Astrocyte (in vitro differentiated cells and primary cell): ENCODE results near the gene ZFR. TPM values are rescaled to one million over a fixed set of nuclear protein-coding genes. Genes with fewer than 3 reads are reported as not detected.

Experiments used
- DNase-seq: peaks from one replicate; pipeline ENCODE4 v3.0.0-alpha.2; 2010; ENCODE audit warnings: low read depth
- FAIRE-seq: peaks from 2 replicates; lab custom pipeline; 2011; peaks lifted over from hg19 to GRCh38; lab: Jason Lieb, UNC
- H2AFZ ChIP-seq: 2 replicates; pipeline ENCODE4 v1.6.0; 2012; ENCODE audit warnings: low read depth, low read length, inconsistent platforms
- H3K27ac ChIP-seq: 2 replicates; pipeline ENCODE4 v1.5.1; 2011; ENCODE audit warnings: low read depth, low read length, inconsistent platforms
- H3K27me3 ChIP-seq: 2 replicates; pipeline ENCODE4 v1.6.0; 2011; ENCODE audit warnings: low read length, inconsistent platforms; ENCODE audit not compliant: insufficient read depth
- H3K36me3 ChIP-seq: 2 replicates; pipeline ENCODE4 v1.5.1; 2011; ENCODE audit warnings: low read length, inconsistent platforms; ENCODE audit not compliant: insufficient read depth
- H3K4me1 ChIP-seq: 2 replicates; pipeline ENCODE4 v1.5.1; 2011; ENCODE audit warnings: low read length, inconsistent platforms; ENCODE audit not compliant: insufficient read depth
- H3K4me2 ChIP-seq: 2 replicates; pipeline ENCODE4 v1.6.0; 2012; ENCODE audit warnings: low read length, inconsistent platforms
- H3K4me3 ChIP-seq: 2 replicates; pipeline ENCODE4 v1.5.1; 2011; ENCODE audit warnings: low read depth, mild to moderate bottlenecking, low read length, inconsistent platforms; ENCODE audit not compliant: insufficient read depth
- H3K79me2 ChIP-seq: 2 replicates; pipeline ENCODE4 v1.6.0; 2012; ENCODE audit warnings: mild to moderate bottlenecking, low read length, inconsistent platforms; ENCODE audit not compliant: insufficient read depth
- H3K9ac ChIP-seq: 2 replicates; pipeline ENCODE4 v1.6.0; 2012; ENCODE audit warnings: mild to moderate bottlenecking, low read length, inconsistent platforms
- H3K9me3 ChIP-seq: 2 replicates; pipeline ENCODE4 v1.5.1; 2012; ENCODE audit warnings: low read depth, mild to moderate bottlenecking, low read length, inconsistent platforms; ENCODE audit not compliant: insufficient read depth
- H4K20me1 ChIP-seq: 2 replicates; pipeline ENCODE4 v1.6.0; 2012; ENCODE audit warnings: low read length, inconsistent platforms; ENCODE audit not compliant: insufficient read depth
- H3K27ac Mint-ChIP-seq: one replicate; pipeline ENCODE4 v1.8.0; 2021; ENCODE audit warnings: mild to moderate bottlenecking, mixed read lengths; ENCODE audit not compliant: unreplicated experiment
- H3K27me3 Mint-ChIP-seq: one replicate; pipeline ENCODE4 v1.8.0; 2021; ENCODE audit warnings: low read depth, mixed read lengths; ENCODE audit not compliant: unreplicated experiment
- H3K36me3 Mint-ChIP-seq: one replicate; pipeline ENCODE4 v1.8.0; 2021; ENCODE audit warnings: low read depth, mixed read lengths; ENCODE audit not compliant: unreplicated experiment
- H3K4me1 Mint-ChIP-seq: one replicate; pipeline ENCODE4 v1.8.0; 2021; ENCODE audit warnings: low read depth, mixed read lengths; ENCODE audit not compliant: unreplicated experiment
- H3K4me3 Mint-ChIP-seq: one replicate; pipeline ENCODE4 v1.8.0; 2021; ENCODE audit warnings: mild to moderate bottlenecking, moderate library complexity, mixed read lengths; ENCODE audit not compliant: unreplicated experiment
- H3K9me3 Mint-ChIP-seq: one replicate; pipeline ENCODE4 v1.8.0; 2021; ENCODE audit warnings: mild to moderate bottlenecking, mixed read lengths; ENCODE audit not compliant: unreplicated experiment
- CTCF ChIP-seq: IDR thresholded peaks from 2 replicates; pipeline ENCODE4 v1.5.1; 2011; ENCODE audit warnings: low read depth, mild to moderate bottlenecking, inconsistent platforms, low read length, moderate library complexity; ENCODE audit not compliant: insufficient read depth
- EZH2 ChIP-seq: IDR thresholded peaks from 2 replicates; pipeline ENCODE4 v1.6.1; 2012; ENCODE audit warnings: mild to moderate bottlenecking, low read length, inconsistent platforms; ENCODE audit not compliant: insufficient read depth
- total RNA-seq: library from RNA; stranded (reverse); gene quantifications from 2 replicates; pipeline ENCODE4 v1.2.1, GENCODE V29; 2021

The ZFR gene
- total RNA-seq, 1 donor from 2014 or later = 68.4 TPM

GRCh38 chr5:32413466-32414263, 30.9 kb downstream of the ZFR start:
- no peak overlapping the region for H3K27ac Mint-ChIP-seq

GRCh38 chr5:32410630-32411029, 33.9 kb downstream of the ZFR start:
- TF ChIP-seq CTCF = no peak
- peaks cover 61% of the 10 kb centered on the region for H3K79me2 ChIP-seq

More at GRCh38 chr5:32413466-32414263, 30.9 kb downstream of the ZFR start:
- no peaks in the 10 kb centered on the region for H3K27me3 Mint-ChIP-seq
- DNase-seq (peak; percentile 43), FAIRE-seq (no peak)
- Histone ChIP-seq H3K4me3 (no peak overlapping the region), H3K36me3 (peaks cover 23% of the 10 kb centered on the region), H3K4me1 (no peaks in the 10 kb centered on the region), H4K20me1 (peaks cover 38% of the 10 kb centered on the region), H2AFZ (no peak overlapping the region), H3K79me2 (peaks cover 63% of the 10 kb centered on the region), H3K9ac (no peak overlapping the region), H3K9me3 (no peaks in the 10 kb centered on the region), H3K4me2 (no peak overlapping the region), H3K27ac (no peak overlapping the region), H3K27me3 (no peaks in the 10 kb centered on the region)
- no peak for TF ChIP-seq EZH2
- TF ChIP-seq CTCF = no peak
- peaks cover 5% of the 10 kb centered on the region for H3K4me1 Mint-ChIP-seq
- no peaks in the 10 kb centered on the region for H3K9me3 Mint-ChIP-seq
- no peak overlapping the region for H3K4me3 Mint-ChIP-seq
- peaks cover 8% of the 10 kb centered on the region for H3K36me3 Mint-ChIP-seq

GRCh38 chr5:32406650-32407049, 37.9 kb downstream of the ZFR start:
- Histone ChIP-seq H3K4me3 (no peak overlapping the region), H3K4me2 (no peak overlapping the region), H3K36me3 (peaks cover 57% of the 10 kb centered on the region), H3K79me2 (peaks cover 35% of the 10 kb centered on the region), H3K27me3 (no peaks in the 10 kb centered on the region), H3K9ac (no peak overlapping the region), H3K4me1 (no peaks in the 10 kb centered on the region), H2AFZ (no peak overlapping the region), H4K20me1 (peaks cover 33% of the 10 kb centered on the region), H3K27ac (no peak overlapping the region), H3K9me3 (no peaks in the 10 kb centered on the region)
- no peaks in the 10 kb centered on the region for H3K4me1 Mint-ChIP-seq
- no peak overlapping the region for H3K4me3 Mint-ChIP-seq
- H3K9me3 Mint-ChIP-seq = no peaks in the 10 kb centered on the region
- H3K27ac Mint-ChIP-seq = no peak overlapping the region
- no peaks in the 10 kb centered on the region for H3K27me3 Mint-ChIP-seq
- no peak for TF ChIP-seq CTCF
- no peak for TF ChIP-seq EZH2
- H3K36me3 Mint-ChIP-seq = peaks cover 2% of the 10 kb centered on the region
- FAIRE-seq (no peak), DNase-seq (no peak)

More at GRCh38 chr5:32410630-32411029, 33.9 kb downstream of the ZFR start:
- Histone ChIP-seq H2AFZ (no peak overlapping the region), H3K9me3 (no peaks in the 10 kb centered on the region), H4K20me1 (peaks cover 36% of the 10 kb centered on the region), H3K27ac (no peak overlapping the region), H3K4me2 (no peak overlapping the region), H3K27me3 (no peaks in the 10 kb centered on the region), H3K4me3 (no peak overlapping the region), H3K4me1 (no peaks in the 10 kb centered on the region), H3K36me3 (peaks cover 38% of the 10 kb centered on the region), H3K9ac (no peak overlapping the region)
- H3K27ac Mint-ChIP-seq = no peak overlapping the region
- H3K4me3 Mint-ChIP-seq = no peak overlapping the region
- H3K27me3 Mint-ChIP-seq = no peaks in the 10 kb centered on the region
- H3K36me3 Mint-ChIP-seq = peaks cover 6% of the 10 kb centered on the region
- peak; percentile 16 for DNase-seq
- FAIRE-seq = no peak
- H3K4me1 Mint-ChIP-seq = peaks cover 5% of the 10 kb centered on the region
- H3K9me3 Mint-ChIP-seq = no peaks in the 10 kb centered on the region
